Stimulated activated CD4-positive, alpha-beta T cell treated with anti-CD3 and anti-CD28 coated beads, Interleukin-4, amount 100 ng/mL, for 48 hours (primary cell): ENCODE results near the gene SIL1.
"Not testable (repeated sequence)": the region's sequence is repeated elsewhere in the genome, so short reads cannot be mapped to it uniquely, and the experiment has no call there.

ENCODE experiments used
- DNase-seq, 2 donors: peaks; one replicate each; pipeline ENCODE4 v3.0.0-alpha.2; 2020; ENCODE audit warnings: low read depth in 2 of 2

SIL1 gene

GRCh38 chr5:139140591-139141071 lies 57.5 kb downstream of the SIL1 start:
- DNase-seq, result no peak

GRCh38 chr5:139138809-139139208 lies 59.4 kb downstream of the SIL1 start:
- DNase-seq, result no peak

- no peak for DNase-seq
Observed at GRCh38 chr5:139138109-139138508, 60.1 kb downstream of the SIL1 start.

- DNase-seq, result no peak
Observed at GRCh38 chr5:139137697-139138096, 60.5 kb downstream of the SIL1 start.

GRCh38 chr5:139134906-139135305 lies 63.3 kb downstream of the SIL1 start:
- no peak for DNase-seq

- DNase-seq, result no peak
Observed at GRCh38 chr5:139133282-139133681, 64.9 kb downstream of the SIL1 start.

GRCh38 chr5:139132515-139132914 lies 65.7 kb downstream of the SIL1 start:
- no peak for DNase-seq

- DNase-seq, result no peak
Observed at GRCh38 chr5:139131921-139132432, 66.2 kb downstream of the SIL1 start.

- no peak for DNase-seq
Observed at GRCh38 chr5:139131465-139131864, 66.7 kb downstream of the SIL1 start.

GRCh38 chr5:139131062-139131461 lies 67.1 kb downstream of the SIL1 start:
- no peak for DNase-seq

GRCh38 chr5:139130214-139130613 lies 68.0 kb downstream of the SIL1 start:
- DNase-seq, result no peak

- no peak for DNase-seq
Observed at GRCh38 chr5:139126711-139127111, 71.5 kb downstream of the SIL1 start.

GRCh38 chr5:139125991-139126390 lies 72.2 kb downstream of the SIL1 start:
- no peak for DNase-seq

- no peak for DNase-seq
Observed at GRCh38 chr5:139124774-139125520, 73.2 kb downstream of the SIL1 start.

- no peak for DNase-seq
Observed at GRCh38 chr5:139121120-139121519, 77.0 kb downstream of the SIL1 start.

GRCh38 chr5:139120521-139120920 lies 77.6 kb downstream of the SIL1 start:
- DNase-seq, result no peak

- no peak for DNase-seq
Observed at GRCh38 chr5:139118804-139119203, 79.4 kb downstream of the SIL1 start.

GRCh38 chr5:139117342-139117884 lies 80.8 kb downstream of the SIL1 start:
- no peak for DNase-seq

GRCh38 chr5:139116100-139116655 lies 82.0 kb downstream of the SIL1 start:
- no peak for DNase-seq

- no peak for DNase-seq
Observed at GRCh38 chr5:139113892-139114291, 84.3 kb downstream of the SIL1 start.

- not testable (repeated sequence) for DNase-seq
Observed at GRCh38 chr5:139112362-139112761, 85.8 kb downstream of the SIL1 start.

- DNase-seq, result no peak
Observed at GRCh38 chr5:139110526-139111168, 87.5 kb downstream of the SIL1 start.
